ENCODE data around the gene C13orf46. TPM values are rescaled to one million over a fixed set of nuclear protein-coding genes. Genes with fewer than 3 reads are reported as not detected.
A peak's percentile ranks its signal among the peaks of the same experiment; 100 is the strongest.

The C13orf46 gene
- total and polyA plus RNA-seq, 4 donors: 1.1 to 11.3 (median 6.4) TPM

DNA sequence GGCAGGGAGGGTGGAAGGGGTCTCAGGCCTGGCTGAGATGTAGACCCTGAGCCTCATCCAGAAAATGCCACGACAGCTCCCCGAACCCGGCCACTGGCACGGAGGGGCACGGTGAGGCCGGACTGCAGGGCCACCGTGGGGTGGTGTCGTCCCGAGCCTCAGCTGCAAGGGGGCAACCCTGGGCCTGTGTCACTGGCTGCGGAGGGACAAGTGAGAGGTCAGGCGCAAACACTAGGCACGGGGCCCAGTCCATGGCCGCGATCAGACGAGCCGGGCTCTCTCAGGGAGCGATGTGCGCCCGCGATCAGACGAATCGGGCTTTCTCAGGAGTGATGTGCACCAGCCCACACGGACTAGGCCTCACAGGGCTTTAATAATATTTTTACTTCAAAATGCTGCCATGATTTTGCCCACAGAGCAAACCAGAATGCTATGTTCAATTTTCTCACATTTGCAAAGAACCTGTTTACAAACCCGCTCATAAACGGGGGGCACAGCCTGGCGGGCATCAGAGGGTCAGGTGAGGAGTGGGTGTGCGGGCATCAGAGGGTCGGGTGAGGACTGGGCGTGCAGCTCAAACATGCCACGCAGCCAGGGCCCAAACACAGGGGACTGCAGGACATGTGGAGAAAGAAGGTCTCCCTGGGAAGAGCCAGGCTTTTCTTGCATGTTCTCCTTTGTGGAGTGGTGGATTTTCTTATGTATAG lies 42.6 kb upstream of the C13orf46 start:
- Histone ChIP-seq H3K4me1 (ENCODE audit: control insufficient read depth in 5 of 5, insufficient read depth in 5 of 5, low read length in 5 of 5) (peaks cover 0 to 2% (median 0%) of the 10 kb centered on the region in 5 donors), H3K27ac (ENCODE audit: low read depth in 1 of 2, low read length in 1 of 2) (no peak overlapping the region), H3K27me3 (ENCODE audit: control insufficient read depth in 3 of 3, insufficient read depth in 3 of 3, low read length in 2 of 3) (no peaks in the 10 kb centered on the region), H3K4me3 (no peak overlapping the region), H3K9me3 (ENCODE audit: control insufficient read depth in 4 of 4, insufficient read depth in 3 of 4, low read length in 3 of 4) (peaks cover 0 to 2% (median 0%) of the 10 kb centered on the region in 4 donors), H3K9ac (ENCODE audit: insufficient read depth in 1 of 2, low read length in 2 of 2) (no peak overlapping the region), H3K36me3 (ENCODE audit: control insufficient read depth in 4 of 4, insufficient read depth in 4 of 4, low read length in 4 of 4) (peaks cover 0 to 62% (median 13%) of the 10 kb centered on the region in 4 donors)
- DNase-seq (no peak), ATAC-seq (ENCODE audit: insufficient read depth, low FRiP score) (no peak)
- TF ChIP-seq, protein P1, sequence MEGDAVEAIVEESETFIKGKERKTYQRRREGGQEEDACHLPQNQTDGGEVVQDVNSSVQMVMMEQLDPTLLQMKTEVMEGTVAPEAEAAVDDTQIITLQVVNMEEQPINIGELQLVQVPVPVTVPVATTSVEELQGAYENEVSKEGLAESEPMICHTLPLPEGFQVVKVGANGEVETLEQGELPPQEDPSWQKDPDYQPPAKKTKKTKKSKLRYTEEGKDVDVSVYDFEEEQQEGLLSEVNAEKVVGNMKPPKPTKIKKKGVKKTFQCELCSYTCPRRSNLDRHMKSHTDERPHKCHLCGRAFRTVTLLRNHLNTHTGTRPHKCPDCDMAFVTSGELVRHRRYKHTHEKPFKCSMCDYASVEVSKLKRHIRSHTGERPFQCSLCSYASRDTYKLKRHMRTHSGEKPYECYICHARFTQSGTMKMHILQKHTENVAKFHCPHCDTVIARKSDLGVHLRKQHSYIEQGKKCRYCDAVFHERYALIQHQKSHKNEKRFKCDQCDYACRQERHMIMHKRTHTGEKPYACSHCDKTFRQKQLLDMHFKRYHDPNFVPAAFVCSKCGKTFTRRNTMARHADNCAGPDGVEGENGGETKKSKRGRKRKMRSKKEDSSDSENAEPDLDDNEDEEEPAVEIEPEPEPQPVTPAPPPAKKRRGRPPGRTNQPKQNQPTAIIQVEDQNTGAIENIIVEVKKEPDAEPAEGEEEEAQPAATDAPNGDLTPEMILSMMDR (IDR thresholded peaks at IDR 0.05; ENCODE audit: control extremely low read depth, extremely low read depth): no peak
- 96 to 98% methylated on average over 30 of the region's 30 CpGs for WGBS, 2 donors

DNA sequence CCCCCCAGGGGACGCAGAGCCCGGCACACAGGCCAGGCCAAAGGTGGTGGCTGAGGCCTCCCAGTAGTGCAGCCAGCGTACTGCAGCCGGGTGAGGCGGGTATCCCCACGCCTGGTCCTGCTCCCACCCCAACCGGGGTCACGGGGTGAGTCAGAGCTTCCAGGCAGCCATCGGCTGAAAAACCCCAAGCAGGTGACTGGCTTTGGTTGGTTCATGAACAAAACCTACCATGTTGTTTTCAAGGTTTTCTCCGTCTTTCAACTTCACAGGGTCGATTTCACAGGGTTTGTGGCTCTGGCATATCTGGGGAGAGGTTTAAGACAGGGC lies 42.1 kb upstream of the C13orf46 start:
- H3K9ac ChIP-seq (ENCODE audit: insufficient read depth in 1 of 2, low read length in 2 of 2): no peak overlapping the region
- H3K27ac ChIP-seq (ENCODE audit: low read depth in 1 of 2, low read length in 1 of 2): no peak overlapping the region
- no peak overlapping the region for H3K4me3 ChIP-seq
- H3K27me3 ChIP-seq (ENCODE audit: control insufficient read depth in 3 of 3, insufficient read depth in 3 of 3, low read length in 2 of 3): no peaks in the 10 kb centered on the region
- 86 to 90% methylated on average over 11 of the region's 11 CpGs for WGBS, 2 donors
- H3K4me1 ChIP-seq (ENCODE audit: control insufficient read depth in 5 of 5, insufficient read depth in 5 of 5, low read length in 5 of 5): peaks cover 0 to 2% (median 0%) of the 10 kb centered on the region in 5 donors
- peaks cover 0 to 62% (median 13%) of the 10 kb centered on the region in 4 donors for H3K36me3 ChIP-seq (ENCODE audit: control insufficient read depth in 4 of 4, insufficient read depth in 4 of 4, low read length in 4 of 4)
- TF ChIP-seq, protein P1 (IDR thresholded peaks at IDR 0.05; ENCODE audit: control extremely low read depth, extremely low read depth): no peak
- ATAC-seq (ENCODE audit: insufficient read depth, low FRiP score) (no peak), DNase-seq (no peak)
- H3K9me3 ChIP-seq (ENCODE audit: control insufficient read depth in 4 of 4, insufficient read depth in 3 of 4, low read length in 3 of 4): peaks cover 0 to 2% (median 0%) of the 10 kb centered on the region in 4 donors

DNA sequence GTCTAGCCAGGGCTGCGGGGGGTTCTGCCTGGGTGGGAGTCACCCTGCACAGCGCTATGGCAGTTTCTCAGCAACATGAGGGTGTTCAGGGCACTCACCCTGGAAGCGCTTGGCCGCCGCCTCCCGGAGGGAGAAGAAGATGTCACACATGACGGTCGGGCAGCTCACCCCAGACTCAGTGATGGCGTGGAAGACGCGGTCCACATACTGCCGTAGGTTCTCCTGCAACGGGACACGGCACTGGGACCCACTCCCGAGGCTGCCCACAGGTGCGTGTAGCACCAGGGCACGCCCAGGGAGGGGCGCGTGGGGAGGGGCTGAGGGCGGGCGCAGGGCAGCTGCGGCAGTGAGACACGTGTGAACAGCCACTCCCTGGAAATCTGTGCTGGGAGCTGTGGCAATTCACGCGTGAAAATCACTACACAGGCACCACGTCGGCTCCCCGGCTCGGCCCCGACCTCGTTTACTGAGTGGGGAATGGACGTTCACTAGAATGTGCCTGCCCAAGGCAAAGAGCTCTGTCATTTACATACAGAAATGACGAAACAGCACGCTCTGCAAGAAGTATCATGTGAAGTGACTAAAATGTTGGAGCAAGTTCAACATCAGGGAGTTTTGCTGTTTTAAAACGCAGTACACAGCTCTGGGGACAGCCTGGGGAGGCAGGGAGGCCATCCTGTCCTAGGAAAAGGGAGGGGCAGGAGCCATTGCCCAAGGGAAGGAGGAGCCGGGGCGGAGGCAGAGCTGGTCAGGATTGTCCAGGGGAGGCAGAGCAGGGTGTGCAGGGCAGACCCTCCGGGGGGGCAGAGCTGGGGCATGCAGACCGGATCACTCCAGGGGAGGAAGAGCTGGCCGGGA lies 41.5 kb upstream of the C13orf46 start:
- TF ChIP-seq, protein P1 (IDR thresholded peaks at IDR 0.05; ENCODE audit: control extremely low read depth, extremely low read depth): no peak
- H3K9ac ChIP-seq (ENCODE audit: insufficient read depth in 1 of 2, low read length in 2 of 2): no peak overlapping the region
- no peak overlapping the region for H3K27ac ChIP-seq (ENCODE audit: low read depth in 1 of 2, low read length in 1 of 2)
- DNase-seq (peak in 2 of 3 donors; percentile 56 to 66), ATAC-seq (ENCODE audit: insufficient read depth, low FRiP score) (no peak)
- H3K27me3 ChIP-seq (ENCODE audit: control insufficient read depth in 3 of 3, insufficient read depth in 3 of 3, low read length in 2 of 3): no peaks in the 10 kb centered on the region
- WGBS, 2 donors: 78 to 90% methylated on average over 40 of the region's 40 CpGs
- peaks cover 2 to 61% (median 13%) of the 10 kb centered on the region in 4 donors for H3K36me3 ChIP-seq (ENCODE audit: control insufficient read depth in 4 of 4, insufficient read depth in 4 of 4, low read length in 4 of 4)
- H3K4me3 ChIP-seq: no peak overlapping the region
- H3K9me3 ChIP-seq (ENCODE audit: control insufficient read depth in 4 of 4, insufficient read depth in 3 of 4, low read length in 3 of 4): peaks cover 0 to 2% (median 0%) of the 10 kb centered on the region in 4 donors
- H3K4me1 ChIP-seq (ENCODE audit: control insufficient read depth in 5 of 5, insufficient read depth in 5 of 5, low read length in 5 of 5): peaks cover 0 to 2% (median 0%) of the 10 kb centered on the region in 5 donors

Data from lung (tissue), 12 donors.